Measurements from ENCODE around the gene IGSF21. TPM values are rescaled to one million over a fixed set of nuclear protein-coding genes. Genes with fewer than 3 reads are reported as not detected.

The IGSF21 gene
- total and polyA plus RNA-seq, 2 donors from 2014 or later: 1.4 to 6.6 TPM

DNA sequence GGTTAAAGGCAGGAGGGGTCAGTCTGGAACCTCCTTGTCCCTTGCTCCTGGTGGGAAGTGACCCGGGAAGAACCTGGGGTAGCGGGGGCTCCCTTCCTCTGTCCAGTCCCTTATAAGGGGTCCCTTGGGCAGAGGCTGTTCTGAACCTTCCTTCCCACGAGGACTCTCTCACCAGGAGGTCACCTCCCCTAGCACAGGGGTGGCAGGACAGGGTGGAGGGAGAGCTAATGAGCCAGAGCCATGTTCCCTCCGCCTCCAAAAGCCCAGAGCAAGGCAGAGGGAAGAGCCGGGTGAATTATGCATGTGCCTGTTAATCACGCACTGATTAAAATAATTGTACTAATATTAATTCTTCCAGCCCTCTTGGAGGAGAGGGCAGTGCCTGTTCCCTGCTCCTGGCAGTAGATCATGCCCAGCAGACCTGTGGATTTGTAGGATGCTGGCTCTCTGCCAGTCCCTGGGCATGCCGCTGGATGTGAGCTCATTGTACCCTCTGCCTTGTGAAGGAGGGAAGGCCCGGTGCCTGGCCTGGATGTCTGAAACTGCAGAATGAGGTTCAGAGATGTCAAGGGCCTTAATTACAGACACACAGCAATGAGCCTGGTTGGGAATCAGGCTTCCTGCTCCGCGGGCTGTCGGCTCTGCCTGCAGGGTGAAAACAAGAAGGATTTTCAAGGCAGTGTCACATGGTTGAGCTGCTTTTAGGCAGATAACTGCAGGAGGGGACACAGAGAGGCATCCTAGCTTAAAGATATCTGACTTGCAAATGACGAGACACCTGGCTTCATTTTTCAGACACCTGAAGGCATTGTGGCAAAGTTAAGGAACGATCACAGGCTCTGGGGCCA, 68.2 kb downstream of the IGSF21 start:
- H3K36me3 ChIP-seq (ENCODE audit: control insufficient read depth in 2 of 3, insufficient read depth in 3 of 3, low read length in 3 of 3): no peaks in the 10 kb centered on the region
- H3K9ac ChIP-seq (ENCODE audit: low read length in 3 of 3): no peak overlapping the region
- no peak for FAIRE-seq
- H3K27me3 ChIP-seq (ENCODE audit: control insufficient read depth, insufficient read depth, low read length): peaks cover 9% of the 10 kb centered on the region
- no peak overlapping the region for H3K4me3 ChIP-seq (ENCODE audit: low read length in 3 of 3)
- H3K9me3 ChIP-seq (ENCODE audit: control insufficient read depth in 2 of 3, insufficient read depth in 1 of 3, low read length in 3 of 3): peaks cover 0 to 7% (median 0%) of the 10 kb centered on the region in 3 donors
- intact Hi-C loops (cut with DNase I): no loop called here
- peak in 1 of 5 donors; percentile 16 for DNase-seq
- H3K27ac ChIP-seq (ENCODE audit: low read depth in 2 of 2, low read length in 2 of 2): no peak overlapping the region
- TF ChIP-seq CTCF (IDR thresholded peaks at IDR 0.05; ENCODE audit: borderline replicate concordance, extremely low read depth, insufficient read depth): no peak
- H3K4me1 ChIP-seq (ENCODE audit: control insufficient read depth in 2 of 3, insufficient read depth in 2 of 3, low read depth in 1 of 3, low read length in 3 of 3): no peaks in the 10 kb centered on the region

DNA sequence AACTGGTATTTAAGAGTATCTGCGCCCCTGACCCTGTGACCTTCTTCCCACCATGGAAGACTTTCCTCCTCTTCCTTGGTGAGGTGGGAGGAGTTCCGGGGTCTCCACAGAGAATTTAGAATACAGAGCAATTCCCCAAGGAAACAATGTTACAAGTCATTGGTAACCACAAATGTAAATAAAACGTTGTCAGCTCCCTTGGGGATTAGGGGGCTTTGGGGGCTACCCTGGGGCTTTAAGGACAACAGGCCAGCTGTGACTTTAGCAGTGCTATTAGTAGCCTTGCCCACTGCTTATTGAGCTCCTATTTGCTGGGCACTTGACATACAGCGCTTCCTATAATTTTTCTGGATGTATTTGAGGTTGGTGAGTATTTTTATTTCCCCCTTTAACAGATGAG, 69.0 kb downstream of the IGSF21 start:
- Histone ChIP-seq H3K27ac (ENCODE audit: low read depth in 2 of 2, low read length in 2 of 2) (no peak overlapping the region), H3K27me3 (ENCODE audit: control insufficient read depth, insufficient read depth, low read length) (peaks cover 9% of the 10 kb centered on the region), H3K36me3 (ENCODE audit: control insufficient read depth in 2 of 3, insufficient read depth in 3 of 3, low read length in 3 of 3) (no peaks in the 10 kb centered on the region), H3K4me3 (ENCODE audit: low read length in 3 of 3) (no peak overlapping the region), H3K4me1 (ENCODE audit: control insufficient read depth in 2 of 3, insufficient read depth in 2 of 3, low read depth in 1 of 3, low read length in 3 of 3) (no peaks in the 10 kb centered on the region), H3K9me3 (ENCODE audit: control insufficient read depth in 2 of 3, insufficient read depth in 1 of 3, low read length in 3 of 3) (peaks cover 0 to 6% (median 0%) of the 10 kb centered on the region in 3 donors), H3K9ac (ENCODE audit: low read length in 3 of 3) (no peak overlapping the region)
- intact Hi-C loops (cut with DNase I): no loop called here
- FAIRE-seq (no peak), DNase-seq (no peak)
- TF ChIP-seq CTCF (IDR thresholded peaks at IDR 0.05; ENCODE audit: borderline replicate concordance, extremely low read depth, insufficient read depth): no peak

DNA sequence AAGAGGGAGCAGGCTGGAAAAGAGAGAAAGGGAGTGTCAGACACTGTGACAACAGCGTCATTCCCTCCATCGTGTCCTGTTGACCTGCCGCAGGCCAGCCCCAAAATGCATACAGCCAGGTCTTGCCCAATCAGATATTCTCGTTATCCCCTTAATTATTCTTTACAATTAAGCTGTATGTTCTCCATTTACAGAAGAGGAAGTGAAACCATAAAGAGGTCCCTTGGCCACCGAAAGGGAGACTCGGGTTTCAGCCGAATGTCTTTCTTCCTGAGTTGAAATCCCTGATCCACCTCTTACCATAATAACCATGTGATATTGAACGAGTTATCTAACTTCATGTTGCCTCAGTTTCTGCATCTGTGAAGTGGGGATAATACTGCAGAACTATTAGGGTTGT, 70.5 kb downstream of the IGSF21 start:
- no peak for FAIRE-seq
- H3K9me3 ChIP-seq (ENCODE audit: control insufficient read depth in 2 of 3, insufficient read depth in 1 of 3, low read length in 3 of 3): no peaks in the 10 kb centered on the region
- TF ChIP-seq CTCF (IDR thresholded peaks at IDR 0.05; ENCODE audit: borderline replicate concordance, extremely low read depth, insufficient read depth): no peak
- peaks cover 9% of the 10 kb centered on the region for H3K27me3 ChIP-seq (ENCODE audit: control insufficient read depth, insufficient read depth, low read length)
- no peak overlapping the region for H3K4me3 ChIP-seq (ENCODE audit: low read length in 3 of 3)
- intact Hi-C loops (cut with DNase I): no loop called here
- H3K36me3 ChIP-seq (ENCODE audit: control insufficient read depth in 2 of 3, insufficient read depth in 3 of 3, low read length in 3 of 3): no peaks in the 10 kb centered on the region
- no peaks in the 10 kb centered on the region for H3K4me1 ChIP-seq (ENCODE audit: control insufficient read depth in 2 of 3, insufficient read depth in 2 of 3, low read depth in 1 of 3, low read length in 3 of 3)
- DNase-seq: no peak
- no peak overlapping the region for H3K9ac ChIP-seq (ENCODE audit: low read length in 3 of 3)
- no peak overlapping the region for H3K27ac ChIP-seq (ENCODE audit: low read depth in 2 of 2, low read length in 2 of 2)
